NCI-H526 (cell line): Measurements from ENCODE around the gene RBM47.

ENCODE experiments used
- DNase-seq, 2 experiments: peaks; one replicate each; lab custom pipeline; 2025; lab: John Stamatoyannopoulos, UW

RBM47 gene

GRCh38 chr4:40586729-40587128 is 42.9 kb downstream of the RBM47 start:
- no peak for DNase-seq

- DNase-seq: no peak
Observed at GRCh38 chr4:40586034-40586433, 43.6 kb downstream of the RBM47 start.

GRCh38 chr4:40585201-40585799 is 44.4 kb downstream of the RBM47 start:
- no peak for DNase-seq

- DNase-seq: no peak
Observed at GRCh38 chr4:40584517-40585141, 45.0 kb downstream of the RBM47 start.

- DNase-seq: no peak
Observed at GRCh38 chr4:40583850-40584439, 45.7 kb downstream of the RBM47 start.

- DNase-seq: no peak
Observed at GRCh38 chr4:40582413-40582812, 47.3 kb downstream of the RBM47 start.

- no peak for DNase-seq
Observed at GRCh38 chr4:40581254-40582140, 48.2 kb downstream of the RBM47 start.

- no peak for DNase-seq
Observed at GRCh38 chr4:40579983-40580382, 49.7 kb downstream of the RBM47 start.

GRCh38 chr4:40577588-40578253 is 51.9 kb downstream of the RBM47 start:
- no peak for DNase-seq

GRCh38 chr4:40576651-40577480 is 52.8 kb downstream of the RBM47 start:
- peak; percentile 52 to 56 for DNase-seq

GRCh38 chr4:40575846-40576245 is 53.8 kb downstream of the RBM47 start:
- DNase-seq: no peak

GRCh38 chr4:40573593-40574311 is 55.9 kb downstream of the RBM47 start:
- no peak for DNase-seq

- DNase-seq: no peak
Observed at GRCh38 chr4:40572692-40573310, 56.9 kb downstream of the RBM47 start.

GRCh38 chr4:40571208-40571607 is 58.5 kb downstream of the RBM47 start:
- no peak for DNase-seq

GRCh38 chr4:40570348-40571077 is 59.2 kb downstream of the RBM47 start:
- no peak for DNase-seq

- no peak for DNase-seq
Observed at GRCh38 chr4:40564815-40565483, 64.7 kb downstream of the RBM47 start.

- DNase-seq: no peak
Observed at GRCh38 chr4:40564004-40564403, 65.7 kb downstream of the RBM47 start.

- no peak for DNase-seq
Observed at GRCh38 chr4:40563401-40563800, 66.3 kb downstream of the RBM47 start.

- no peak for DNase-seq
Observed at GRCh38 chr4:40562681-40563080, 67.0 kb downstream of the RBM47 start.
